UCSD-AML1 (cell line): ENCODE results near the gene PIGV.
"Not testable (repeated sequence)": the region's sequence is repeated elsewhere in the genome, so short reads cannot be mapped to it uniquely, and the experiment has no call there.

Experiments used
- DNase-seq: peaks from one replicate; lab custom pipeline; 2025; ENCODE audit not compliant: unreplicated experiment; lab: John Stamatoyannopoulos, UW

Gene PIGV

DNA sequence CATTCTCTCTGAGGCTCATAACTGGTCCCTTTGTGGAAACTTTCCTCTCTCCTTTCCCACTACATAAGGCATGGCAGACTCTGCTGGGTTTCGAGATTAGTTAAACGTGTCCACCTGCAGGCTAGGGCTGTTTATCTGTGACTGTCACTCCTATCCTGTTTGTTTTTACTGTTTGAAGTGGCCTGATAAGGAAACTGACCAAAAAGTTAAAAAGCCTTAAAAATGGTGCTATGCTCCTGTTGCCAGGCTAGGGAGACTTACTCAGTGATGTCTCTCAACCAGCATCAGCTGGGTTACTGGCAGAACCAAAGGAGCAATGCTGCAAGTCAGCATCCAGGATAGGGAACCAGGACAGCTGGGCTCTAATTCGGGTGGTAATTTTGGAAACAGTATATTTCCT lies 3.9 kb downstream of the PIGV start:
- no peak for DNase-seq

DNA sequence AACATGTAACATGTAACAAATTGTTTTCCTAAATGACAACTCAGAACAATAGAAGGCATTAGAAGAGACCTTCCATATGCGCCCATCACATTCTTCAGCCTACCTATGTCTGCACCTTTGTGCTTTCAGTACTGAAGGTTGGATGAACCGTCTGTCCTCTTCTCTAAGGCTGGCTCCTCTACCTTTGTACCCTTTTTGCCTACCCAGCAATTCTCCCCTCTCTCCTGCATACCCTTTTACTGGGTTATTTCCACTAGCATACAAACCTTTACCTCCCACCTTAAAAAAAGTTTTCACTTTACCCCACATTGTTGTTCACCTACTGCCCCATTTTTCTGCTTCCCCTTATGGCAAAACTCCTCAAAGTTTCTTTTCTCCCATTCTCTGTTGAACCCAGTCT lies 5.2 kb downstream of the PIGV start:
- no peak for DNase-seq

DNA sequence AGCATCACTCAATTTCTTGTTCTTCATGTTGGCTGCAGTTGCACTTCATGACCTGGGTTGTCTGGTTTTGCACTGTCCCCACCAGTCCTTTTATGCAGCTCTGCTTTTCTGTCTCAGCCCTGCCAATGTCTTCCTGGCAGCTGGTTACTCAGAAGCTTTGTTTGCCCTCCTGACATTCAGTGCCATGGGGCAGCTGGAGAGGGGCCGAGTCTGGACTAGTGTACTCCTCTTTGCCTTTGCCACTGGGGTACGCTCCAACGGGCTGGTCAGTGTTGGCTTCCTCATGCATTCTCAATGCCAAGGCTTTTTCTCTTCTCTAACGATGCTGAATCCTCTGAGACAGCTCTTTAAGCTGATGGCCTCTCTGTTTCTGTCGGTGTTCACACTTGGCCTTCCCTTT lies 6.6 kb downstream of the PIGV start:
- DNase-seq, result no peak

- no peak for DNase-seq
Observed at GRCh38 chr1:26797627-26798026, 9.9 kb downstream of the PIGV start.

- no peak for DNase-seq
Observed at GRCh38 chr1:26799479-26800142, 11.9 kb downstream of the PIGV start.

DNA sequence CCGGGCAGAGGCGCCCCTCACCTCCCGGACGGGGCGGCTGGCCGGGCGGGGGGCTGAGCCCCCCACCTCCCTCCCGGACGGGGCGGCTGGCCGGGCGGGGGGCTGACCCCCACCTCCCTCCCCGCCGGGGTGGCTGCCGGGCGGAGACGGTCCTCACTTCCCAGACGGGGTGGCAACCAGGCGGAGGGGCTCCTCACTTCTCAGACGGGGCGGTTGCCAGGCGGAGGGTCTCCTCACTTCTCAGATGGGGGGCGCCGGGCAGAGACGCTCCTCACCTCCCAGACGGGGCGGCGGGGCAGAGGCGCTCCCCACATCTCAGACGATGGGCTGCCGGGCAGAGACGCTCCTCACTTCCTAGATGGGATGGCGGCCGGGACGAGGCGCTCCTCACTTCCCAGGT lies 16.2 kb downstream of the PIGV start:
- not testable (repeated sequence) for DNase-seq

DNA sequence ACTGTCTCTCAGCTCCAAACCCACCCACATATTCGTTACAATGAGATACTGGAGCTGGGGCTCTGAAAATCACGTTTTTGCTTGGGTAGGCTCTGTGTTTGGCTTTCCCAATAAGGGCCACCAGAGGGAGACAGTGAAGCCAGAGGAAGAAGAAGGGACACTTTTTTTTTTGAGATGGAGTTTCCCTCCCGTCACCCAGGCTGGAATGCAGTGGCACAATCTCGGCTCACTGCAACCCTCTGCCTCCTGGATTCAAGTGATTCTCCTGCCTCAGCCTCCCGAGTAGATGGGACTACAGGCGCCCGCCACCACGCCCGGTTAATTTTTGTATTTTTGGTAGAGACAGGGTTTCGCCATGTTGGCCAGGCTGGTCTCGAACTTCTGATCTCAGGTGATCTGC lies 22.4 kb downstream of the PIGV start:
- peak; percentile 25 for DNase-seq

DNA sequence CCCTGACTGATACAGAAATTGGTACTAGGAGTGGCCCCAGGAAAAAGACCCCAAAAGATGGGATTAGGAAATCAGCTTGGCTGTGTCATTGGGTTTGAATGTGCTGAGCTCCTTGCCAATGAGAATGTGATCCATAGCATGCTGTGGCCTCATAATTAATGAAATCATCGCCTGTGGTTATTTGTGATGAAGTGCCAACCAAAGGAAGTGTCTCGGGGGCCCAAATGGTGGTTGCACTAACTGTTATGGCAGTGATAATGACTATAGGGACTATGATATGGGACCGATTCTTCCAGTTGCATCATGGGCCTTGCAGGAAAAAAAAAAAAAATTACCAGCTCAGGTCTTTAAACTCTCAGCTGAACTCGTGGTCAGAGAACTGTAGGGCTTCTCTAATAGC lies 23.3 kb downstream of the PIGV start:
- no peak for DNase-seq

- no peak for DNase-seq
Observed at GRCh38 chr1:26811708-26812107, 24.0 kb downstream of the PIGV start.

- no peak for DNase-seq
Observed at GRCh38 chr1:26814377-26814776, 26.6 kb downstream of the PIGV start.

DNA sequence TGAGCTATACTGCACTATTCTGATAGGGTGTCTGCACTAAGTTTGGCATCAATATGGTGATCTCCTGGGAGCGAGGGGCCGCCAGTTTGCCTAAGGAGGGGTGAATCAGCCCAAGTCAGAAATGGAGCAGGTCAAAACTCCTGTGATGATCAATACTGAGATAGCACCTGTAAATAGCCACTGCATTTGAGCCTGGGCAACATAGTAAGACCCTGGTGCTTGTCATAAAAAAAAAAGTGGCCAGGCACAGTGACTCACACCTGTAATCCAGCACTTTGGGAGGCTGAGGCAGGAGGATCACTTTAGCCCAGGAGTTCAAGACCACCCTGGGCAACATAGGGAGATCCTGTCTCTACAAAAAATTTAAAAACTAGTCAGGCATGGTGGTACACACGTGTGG lies 27.1 kb downstream of the PIGV start:
- no peak for DNase-seq

GRCh38 chr1:26820784-26821269 lies 33.1 kb downstream of the PIGV start:
- DNase-seq, result peak; percentile 51

DNA sequence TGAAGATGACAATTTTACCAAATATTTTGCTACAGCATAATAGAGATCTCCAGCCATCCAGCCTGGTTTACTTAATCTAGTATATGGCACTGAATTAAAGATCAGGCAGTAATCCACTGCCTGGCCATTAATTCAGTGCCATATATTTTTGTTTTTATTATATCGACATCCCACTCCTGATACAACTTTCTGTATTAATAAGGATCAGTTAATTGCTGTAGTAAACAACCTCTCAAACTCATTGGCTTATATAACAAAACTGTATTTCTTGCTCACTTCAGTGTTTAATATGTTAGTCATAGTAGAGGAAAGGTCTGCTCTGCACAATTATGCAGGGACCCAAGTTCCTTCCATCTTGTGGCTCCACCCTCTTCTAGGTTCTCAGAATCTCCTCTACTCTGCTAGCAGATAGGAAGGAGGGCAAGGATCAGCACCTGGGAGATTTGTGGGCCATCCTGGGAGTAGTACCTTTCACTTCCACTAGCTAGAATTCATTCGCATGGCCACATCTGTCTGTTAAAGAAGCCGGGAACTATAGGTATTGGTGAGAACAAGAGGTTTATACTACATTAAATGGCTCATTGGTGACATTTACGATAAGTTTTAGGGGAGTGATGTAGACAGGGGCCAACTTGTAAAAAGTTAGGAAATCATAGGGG lies 35.1 kb downstream of the PIGV start:
- DNase-seq, result no peak

DNA sequence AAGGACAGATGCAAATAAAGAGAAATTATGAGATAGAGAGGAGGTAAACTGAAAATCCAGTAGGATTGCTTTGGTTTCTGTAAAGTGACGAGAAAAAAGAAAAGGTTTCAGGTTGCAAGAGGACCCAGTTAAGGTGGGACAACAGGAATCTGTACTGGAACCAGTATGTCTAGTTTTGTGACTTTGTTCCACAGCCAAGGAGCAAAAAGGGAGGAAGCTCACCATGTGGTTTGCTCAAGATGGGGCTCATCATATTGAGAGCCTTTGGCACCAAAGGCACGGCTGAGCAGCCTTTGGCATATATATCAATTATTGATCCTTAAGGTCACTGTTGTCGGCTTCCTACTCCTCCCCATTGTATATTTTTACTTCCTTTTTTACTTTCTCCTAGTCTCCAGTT lies 37.0 kb downstream of the PIGV start:
- no peak for DNase-seq

DNA sequence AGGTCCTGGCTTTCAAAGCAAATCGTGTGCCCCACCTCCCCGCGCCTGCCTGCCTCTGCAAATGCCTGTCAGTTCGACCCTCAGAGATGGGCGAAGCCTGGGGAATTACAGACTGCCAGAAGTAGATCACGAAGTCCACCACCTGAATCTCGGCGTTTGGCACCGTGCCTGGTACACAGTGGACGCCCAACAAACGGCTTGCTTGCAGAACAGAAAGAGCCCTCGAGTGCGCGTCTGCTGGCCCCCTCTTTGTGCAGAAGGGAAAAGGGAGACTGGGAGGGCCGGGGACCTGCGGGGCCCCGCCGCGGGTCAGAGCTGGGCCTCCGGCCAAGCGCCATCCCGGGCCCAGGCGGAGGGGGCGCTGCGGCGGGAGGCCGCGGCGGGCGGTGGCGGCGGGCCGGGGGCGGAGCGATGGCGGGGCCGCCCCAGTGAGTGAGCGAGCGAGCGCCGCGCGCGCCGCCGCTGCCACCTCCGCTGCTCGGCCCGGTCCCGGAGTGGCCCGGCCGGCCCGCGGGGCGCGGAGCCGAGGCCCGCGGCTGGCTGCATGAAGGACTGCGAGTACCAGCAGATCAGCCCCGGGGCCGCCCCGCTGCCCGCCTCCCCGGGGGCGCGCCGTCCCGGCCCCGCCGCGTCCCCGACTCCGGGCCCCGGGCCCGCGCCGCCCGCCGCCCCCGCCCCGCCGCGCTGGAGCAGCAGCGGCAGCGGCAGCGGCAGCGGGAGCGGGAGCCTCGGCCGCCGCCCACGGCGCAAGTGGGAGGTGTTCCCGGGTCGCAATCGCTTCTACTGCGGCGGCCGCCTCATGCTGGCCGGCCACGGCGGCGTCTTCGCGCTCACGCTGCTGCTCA lies 38.7 kb downstream of the PIGV start, which contains the start of gene ZDHHC18:
ZDHHC18 (plus strand) TSS at position 428 of the 845 bp plus-strand sequence; CDS start at position 545, 117 bp downstream.
- DNase-seq, result peak; percentile 73

DNA sequence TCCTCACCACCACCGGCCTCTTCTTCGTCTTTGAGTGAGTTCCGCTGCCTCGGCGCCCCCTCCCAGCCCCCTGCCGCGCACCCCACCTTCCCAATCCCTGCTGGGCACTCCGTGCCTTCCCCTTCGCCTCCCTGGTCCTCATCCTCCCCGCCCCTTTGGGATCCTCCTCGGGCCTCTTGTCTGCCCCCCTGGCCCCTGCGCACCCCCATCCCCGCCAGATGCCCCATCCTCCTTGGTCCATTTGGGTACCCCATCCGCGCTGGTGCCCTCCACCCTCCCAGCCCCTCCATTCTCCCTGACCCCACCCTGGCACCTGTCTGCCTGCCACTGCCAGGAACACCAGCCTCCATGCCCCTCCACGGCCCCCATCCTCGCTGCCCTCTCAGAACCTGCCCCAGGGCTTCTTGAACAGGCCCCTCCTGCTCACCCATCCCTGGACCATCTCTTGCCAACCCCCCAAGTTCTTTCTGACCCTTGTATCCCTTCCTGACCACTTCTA lies 39.4 kb downstream of the PIGV start:
- no peak for DNase-seq

DNA sequence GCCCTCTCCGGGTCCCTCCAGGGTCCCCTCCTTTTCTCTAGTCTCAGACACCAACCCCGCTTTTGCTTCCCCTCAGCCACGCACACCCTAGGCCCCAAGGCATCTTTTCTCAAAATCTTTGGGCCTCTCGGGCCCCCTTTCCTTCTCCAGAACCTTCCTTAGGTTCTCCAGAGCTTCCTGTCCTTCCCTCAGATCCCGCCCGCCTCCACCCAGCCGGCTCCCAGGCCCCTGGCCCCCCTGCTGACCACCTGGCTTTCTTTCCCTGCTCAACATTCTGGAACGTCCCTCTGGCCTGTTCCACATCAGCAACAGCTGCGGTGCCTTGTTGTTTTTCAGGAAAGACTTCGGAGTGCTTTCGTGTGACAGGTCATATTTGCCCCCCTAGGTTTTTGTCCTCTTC lies 39.9 kb downstream of the PIGV start:
- no peak for DNase-seq

DNA sequence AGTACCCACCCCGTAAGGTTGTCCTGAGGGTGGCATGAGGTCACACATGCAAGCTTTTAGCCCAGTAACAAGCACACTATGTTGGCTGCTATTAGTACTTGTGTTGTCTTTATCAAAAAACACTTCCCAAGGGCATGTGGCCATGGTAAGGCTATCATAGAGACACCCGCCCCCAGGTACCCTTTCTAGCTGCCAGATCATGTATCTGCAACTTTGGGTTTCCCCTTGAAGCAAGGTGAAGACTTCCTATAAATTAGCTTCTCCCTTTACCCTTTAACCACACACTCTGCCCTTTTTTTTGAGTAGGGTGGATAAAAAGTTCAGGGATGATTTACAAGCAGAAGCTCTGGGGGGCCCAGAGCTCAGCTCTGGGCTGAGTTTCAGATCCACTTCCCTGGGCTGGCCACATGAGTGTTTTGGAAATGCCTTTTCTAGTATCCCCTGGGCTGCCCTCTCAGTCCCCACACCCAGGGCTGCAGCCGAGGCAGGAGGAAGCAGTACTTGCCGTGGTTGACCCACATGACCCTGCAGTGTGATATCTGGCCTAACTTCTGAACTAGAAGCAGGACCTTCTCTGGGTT lies 40.8 kb downstream of the PIGV start:
- peak; percentile 20 for DNase-seq

DNA sequence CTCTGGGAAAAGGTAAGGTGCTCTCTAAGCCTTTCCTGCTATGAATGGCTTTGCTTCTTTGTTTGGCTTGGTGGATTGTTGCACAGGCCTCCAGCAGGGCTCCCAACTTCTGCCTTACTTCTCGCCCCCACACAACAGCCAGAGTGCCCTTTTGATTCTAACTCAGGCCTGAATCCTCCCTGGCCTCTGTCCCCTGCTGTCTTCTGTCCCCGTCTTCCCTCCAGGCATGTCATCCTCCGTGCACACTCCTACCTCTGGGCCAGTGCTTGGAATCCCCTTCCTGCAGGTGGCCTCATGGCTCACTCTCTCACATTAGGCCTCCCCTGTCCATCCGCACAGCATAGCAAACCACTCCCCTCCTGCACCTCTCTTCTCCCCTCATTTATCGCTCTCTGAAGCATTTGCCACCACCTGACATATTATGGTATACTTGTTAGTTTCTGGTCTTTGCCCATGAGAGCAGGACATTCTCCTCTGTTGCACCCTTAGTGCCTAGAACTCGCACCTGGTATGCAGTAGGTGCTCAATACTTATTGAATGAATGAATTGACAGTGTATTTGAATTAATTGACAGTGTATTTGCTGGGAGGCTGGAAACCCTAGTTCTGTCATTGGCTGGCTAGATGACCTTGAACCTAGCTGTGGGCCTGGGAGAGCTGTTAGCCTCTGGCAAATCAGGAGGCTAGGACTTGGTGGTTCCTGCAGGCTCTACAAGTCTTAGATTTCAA lies 41.6 kb downstream of the PIGV start:
- DNase-seq, result no peak

DNA sequence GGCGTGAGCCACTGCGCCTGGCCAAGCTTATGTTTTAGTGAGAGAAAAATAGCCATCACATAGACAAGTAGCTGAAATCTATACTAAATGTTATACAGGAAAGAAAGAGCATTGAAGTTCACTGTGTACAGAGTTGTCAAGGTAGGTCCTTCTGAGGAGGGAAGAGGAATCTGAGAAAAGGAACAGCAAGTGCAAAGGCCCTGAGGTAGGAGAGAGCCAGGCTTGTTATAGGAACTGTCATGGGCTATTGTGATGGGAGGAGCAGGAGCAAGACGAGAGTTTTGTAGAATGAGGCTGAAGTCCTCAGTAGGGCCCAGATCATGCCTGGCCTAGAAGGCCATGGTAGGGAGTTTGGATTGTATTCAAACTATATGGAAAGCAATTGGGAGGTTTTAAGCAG lies 43.3 kb downstream of the PIGV start:
- no peak for DNase-seq
